GM10266 (cell line): ENCODE measurements around the gene CREB3L1.

Experiments used
- DNase-seq: peaks from one replicate; pipeline ENCODE4 v3.0.0; 2012; ENCODE audit errors: extremely low spot score
- CTCF ChIP-seq: IDR thresholded peaks from 2 replicates; pipeline ENCODE4 v1.5.1; 2012; ENCODE audit warnings: mild to moderate bottlenecking, low read depth; ENCODE audit not compliant: control insufficient read depth, insufficient read depth; ENCODE audit errors: missing control alignments

Gene CREB3L1

DNA sequence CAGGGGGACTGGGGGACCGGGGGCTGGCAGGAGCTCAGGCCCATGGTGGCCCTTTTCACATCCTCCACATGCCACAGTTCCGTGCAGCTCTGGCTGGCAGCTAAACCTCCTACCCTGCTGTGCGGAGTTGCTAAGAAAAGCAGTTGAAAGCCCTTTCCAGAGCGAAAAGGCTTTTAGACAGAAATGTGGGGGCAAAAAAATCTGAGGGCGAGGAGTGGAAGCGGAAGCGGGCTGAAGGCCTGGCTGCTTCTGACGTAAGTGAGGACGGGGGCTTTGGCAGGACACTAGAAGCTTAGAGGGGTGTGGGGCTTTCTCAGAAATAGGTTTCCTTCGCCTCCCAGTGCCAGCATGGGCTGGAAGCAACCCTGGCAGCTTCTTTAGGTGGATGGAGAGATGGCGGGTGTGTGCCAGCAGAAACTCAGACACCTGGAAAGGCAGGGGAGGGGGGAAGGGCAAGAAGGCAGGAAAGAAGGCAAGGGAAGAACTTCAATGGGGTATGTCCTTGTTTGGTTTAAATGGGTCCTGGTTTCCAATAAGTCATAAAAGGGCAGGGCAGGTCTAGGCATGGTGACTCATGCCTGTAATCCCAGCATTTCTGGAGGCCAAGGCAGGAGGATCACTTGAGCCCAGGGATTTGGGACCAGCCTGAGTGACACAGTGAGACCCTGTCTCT is 58.6 kb downstream of the CREB3L1 start:
- no peak for DNase-seq
- no peak for TF ChIP-seq CTCF

GRCh38 chr11:46336563-46337180 is 59.2 kb downstream of the CREB3L1 start:
- no peak for TF ChIP-seq CTCF

GRCh38 chr11:46337626-46338345 is 60.3 kb downstream of the CREB3L1 start:
- DNase-seq, result no peak
- no peak for TF ChIP-seq CTCF

More at GRCh38 chr11:46336563-46337180, 59.2 kb downstream of the CREB3L1 start:
- DNase-seq, result no peak

- no peak for DNase-seq
- no peak for TF ChIP-seq CTCF
These were observed 61.1 kb downstream of the CREB3L1 start for GRCh38 chr11:46338636-46338987.

DNA sequence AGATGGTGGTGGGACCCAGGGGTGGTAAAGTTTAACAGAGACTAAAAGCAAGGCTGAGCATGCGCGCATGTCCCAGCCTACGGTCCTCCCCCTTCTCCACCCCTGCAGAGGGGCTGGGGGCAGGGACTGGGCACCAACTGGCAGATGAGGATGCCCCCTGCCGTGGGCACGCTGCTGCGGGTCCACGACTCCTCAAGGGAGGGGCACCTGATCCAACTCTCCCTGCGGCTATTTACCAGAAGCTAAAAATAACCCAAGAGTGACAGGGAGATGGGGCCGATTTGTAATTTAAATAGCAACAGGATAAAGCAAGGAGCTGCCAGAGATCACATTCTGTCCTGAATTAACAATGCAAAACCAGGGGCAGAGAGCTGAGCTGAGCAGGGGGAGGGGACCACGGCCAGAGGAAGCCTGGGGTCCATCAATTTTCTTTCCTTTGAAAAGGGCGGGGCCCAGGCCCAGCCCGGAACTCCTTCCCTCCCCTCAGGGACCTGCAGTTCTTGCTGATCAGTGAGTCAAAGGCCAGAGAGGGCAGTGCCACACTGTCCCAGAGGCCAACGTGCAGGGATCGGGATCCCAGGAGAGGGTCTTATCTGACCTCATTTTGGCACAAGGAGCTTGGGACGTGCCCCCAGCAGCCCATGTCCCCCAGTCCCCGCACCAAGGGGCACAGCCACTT is 61.7 kb downstream of the CREB3L1 start:
- DNase-seq, result no peak
- TF ChIP-seq CTCF, result no peak

DNA sequence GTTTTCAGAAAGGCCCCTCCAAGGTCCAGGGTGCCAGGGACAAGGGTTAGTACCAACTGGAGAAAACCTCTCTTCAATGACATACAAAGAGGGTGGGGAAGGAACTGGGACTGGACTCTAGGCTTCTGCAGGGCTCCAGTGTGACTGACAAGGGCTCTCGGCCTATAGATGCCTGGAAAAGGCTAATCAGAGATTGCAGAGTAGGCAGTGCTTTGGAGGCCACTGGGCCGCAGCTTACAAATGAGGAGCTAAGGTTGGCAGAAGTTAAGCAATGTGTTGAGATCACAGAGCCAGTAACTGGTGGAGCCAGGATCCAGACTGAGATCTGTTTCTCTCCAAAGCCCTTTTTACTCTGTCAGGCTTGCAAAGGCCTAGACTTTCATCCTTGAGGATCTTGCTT is 62.4 kb downstream of the CREB3L1 start:
- DNase-seq, result no peak
- no peak for TF ChIP-seq CTCF
